ENCODE data around the gene OR2T1.
"Not testable (repeated sequence)": the region's sequence is repeated elsewhere in the genome, so short reads cannot be mapped to it uniquely, and the experiment has no call there.

The OR2T1 gene

DNA sequence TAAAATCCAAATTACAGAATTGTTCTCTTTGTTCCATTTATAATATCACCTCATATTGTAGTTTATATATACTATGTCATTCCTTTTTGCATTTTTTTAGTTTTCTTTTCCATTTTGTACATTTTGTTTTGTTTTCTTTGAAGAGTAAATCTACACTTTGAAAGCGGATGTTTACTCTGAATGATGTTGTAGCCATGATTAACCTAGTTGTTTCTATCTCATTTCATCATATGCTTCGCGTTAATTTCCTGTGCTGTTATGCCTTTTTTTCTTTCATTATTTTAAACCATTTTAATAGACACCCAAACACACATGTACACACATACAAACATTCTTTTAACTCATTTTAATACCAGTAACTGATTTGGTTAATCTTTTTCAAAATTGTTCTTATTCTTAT, 22.0 kb upstream of the OR2T1 start:
- Histone ChIP-seq H3K36me3 (ENCODE audit: insufficient read depth, low read length) (no peaks in the 10 kb centered on the region), H3K27ac (no peak overlapping the region), H3K9me3 (ENCODE audit: low read depth, low read length) (no peaks in the 10 kb centered on the region), H3K4me3 (no peak overlapping the region), H3K9ac (ENCODE audit: insufficient read length) (no peak overlapping the region)
- DNase-seq (ENCODE audit: low read depth, low spot score) = no peak
- TF ChIP-seq FOXP2 (optimal IDR thresholded peaks at IDR 0.05; ENCODE audit: control extremely low read depth, extremely low read length, insufficient read depth) (no peak), EZH2 (IDR thresholded peaks at IDR 0.05) (no peak), POLR2AphosphoS5 (IDR thresholded peaks at IDR 0.05; ENCODE audit: borderline replicate concordance, low read depth, low read length) (no peak)

DNA sequence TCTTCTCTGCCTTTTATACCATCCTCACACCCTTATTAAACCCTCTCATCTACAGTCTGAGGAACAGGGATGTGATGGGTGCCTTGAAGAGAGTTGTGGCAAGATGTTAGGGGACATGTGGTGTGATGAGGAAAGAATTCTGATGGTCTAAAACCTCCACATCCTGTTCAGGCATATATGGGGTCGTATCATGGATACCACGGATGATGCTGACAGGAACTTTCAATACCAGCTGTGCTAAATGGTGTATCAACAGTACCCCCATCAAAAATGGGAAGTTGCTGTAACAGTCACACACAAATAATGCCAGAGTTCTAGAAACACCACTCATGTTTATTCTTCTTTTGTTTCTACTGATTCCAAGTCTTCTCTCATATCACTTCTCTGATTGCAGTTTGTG, 14.4 kb upstream of the OR2T1 start:
- Histone ChIP-seq H3K36me3 (ENCODE audit: insufficient read depth, low read length) (no peaks in the 10 kb centered on the region), H3K9me3 (ENCODE audit: low read depth, low read length) (no peaks in the 10 kb centered on the region), H3K27ac (no peak overlapping the region), H3K9ac (ENCODE audit: insufficient read length) (no peak overlapping the region), H3K4me3 (no peak overlapping the region)
- TF ChIP-seq POLR2AphosphoS5 (IDR thresholded peaks at IDR 0.05; ENCODE audit: borderline replicate concordance, low read depth, low read length) = no peak
- TF ChIP-seq FOXP2 (optimal IDR thresholded peaks at IDR 0.05; ENCODE audit: control extremely low read depth, extremely low read length, insufficient read depth) = no peak
- TF ChIP-seq EZH2 (IDR thresholded peaks at IDR 0.05) = no peak
- no peak for DNase-seq (ENCODE audit: low read depth, low spot score)

DNA sequence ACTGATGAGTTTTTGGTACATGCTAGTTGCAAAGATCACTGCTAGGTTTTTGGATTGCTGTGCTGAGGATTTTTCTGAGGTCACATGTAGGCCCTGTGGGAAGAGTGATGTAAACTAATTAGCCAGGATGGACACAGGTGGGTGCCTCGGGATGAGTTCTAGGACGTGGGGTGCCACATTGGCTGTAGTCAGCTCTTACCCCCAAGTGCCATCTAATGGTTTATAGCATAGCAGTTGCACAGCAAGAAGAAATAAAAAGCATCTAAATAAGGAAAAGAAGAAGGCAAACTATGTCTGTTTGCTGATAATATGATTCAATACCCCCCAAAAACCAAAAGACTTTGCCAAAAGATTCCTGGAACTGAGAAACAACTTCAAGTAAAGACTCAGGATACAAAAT, 9.8 kb upstream of the OR2T1 start:
- no peaks in the 10 kb centered on the region for H3K36me3 ChIP-seq (ENCODE audit: insufficient read depth, low read length)
- no peak overlapping the region for H3K4me3 ChIP-seq
- H3K9ac ChIP-seq (ENCODE audit: insufficient read length) = no peak overlapping the region
- no peak overlapping the region for H3K27ac ChIP-seq
- no peaks in the 10 kb centered on the region for H3K9me3 ChIP-seq (ENCODE audit: low read depth, low read length)
- DNase-seq (ENCODE audit: low read depth, low spot score) = no peak
- TF ChIP-seq FOXP2 (optimal IDR thresholded peaks at IDR 0.05; ENCODE audit: control extremely low read depth, extremely low read length, insufficient read depth) = no peak
- no peak for TF ChIP-seq EZH2 (IDR thresholded peaks at IDR 0.05)
- no peak for TF ChIP-seq POLR2AphosphoS5 (IDR thresholded peaks at IDR 0.05; ENCODE audit: borderline replicate concordance, low read depth, low read length)

DNA sequence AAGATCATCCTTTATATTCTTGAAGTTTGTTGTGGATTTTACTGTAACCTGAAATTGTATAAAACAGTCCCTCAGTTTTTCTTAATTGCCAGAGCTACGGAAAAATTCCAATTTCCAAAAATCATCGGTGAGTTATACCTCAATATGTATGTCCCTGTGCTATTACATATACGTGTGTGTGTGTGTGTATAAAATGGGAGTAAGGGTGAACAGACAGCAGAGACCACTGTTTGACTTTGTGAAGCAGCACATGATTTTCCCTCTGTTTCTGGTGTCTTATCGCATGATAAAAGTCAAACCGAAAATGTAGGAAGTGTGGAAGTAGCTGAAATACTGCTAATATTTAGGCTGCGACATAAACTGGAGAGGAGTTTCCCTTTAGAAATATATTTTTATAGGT, 1.2 kb downstream of the OR2T1 start:
- H3K9ac ChIP-seq (ENCODE audit: insufficient read length) = no peak overlapping the region
- H3K4me3 ChIP-seq = no peak overlapping the region
- DNase-seq (ENCODE audit: low read depth, low spot score) = peak; percentile 47
- H3K9me3 ChIP-seq (ENCODE audit: low read depth, low read length) = 0 out of 2 replicates have a peak, but pooled peaks cover 2% of the 10 kb centered on the region
- H3K36me3 ChIP-seq (ENCODE audit: insufficient read depth, low read length) = no peaks in the 10 kb centered on the region
- H3K27ac ChIP-seq = no peak overlapping the region
- no peak for TF ChIP-seq EZH2 (IDR thresholded peaks at IDR 0.05)
- TF ChIP-seq FOXP2 (optimal IDR thresholded peaks at IDR 0.05; ENCODE audit: control extremely low read depth, extremely low read length, insufficient read depth) = no peak
- no peak for TF ChIP-seq POLR2AphosphoS5 (IDR thresholded peaks at IDR 0.05; ENCODE audit: borderline replicate concordance, low read depth, low read length)

DNA sequence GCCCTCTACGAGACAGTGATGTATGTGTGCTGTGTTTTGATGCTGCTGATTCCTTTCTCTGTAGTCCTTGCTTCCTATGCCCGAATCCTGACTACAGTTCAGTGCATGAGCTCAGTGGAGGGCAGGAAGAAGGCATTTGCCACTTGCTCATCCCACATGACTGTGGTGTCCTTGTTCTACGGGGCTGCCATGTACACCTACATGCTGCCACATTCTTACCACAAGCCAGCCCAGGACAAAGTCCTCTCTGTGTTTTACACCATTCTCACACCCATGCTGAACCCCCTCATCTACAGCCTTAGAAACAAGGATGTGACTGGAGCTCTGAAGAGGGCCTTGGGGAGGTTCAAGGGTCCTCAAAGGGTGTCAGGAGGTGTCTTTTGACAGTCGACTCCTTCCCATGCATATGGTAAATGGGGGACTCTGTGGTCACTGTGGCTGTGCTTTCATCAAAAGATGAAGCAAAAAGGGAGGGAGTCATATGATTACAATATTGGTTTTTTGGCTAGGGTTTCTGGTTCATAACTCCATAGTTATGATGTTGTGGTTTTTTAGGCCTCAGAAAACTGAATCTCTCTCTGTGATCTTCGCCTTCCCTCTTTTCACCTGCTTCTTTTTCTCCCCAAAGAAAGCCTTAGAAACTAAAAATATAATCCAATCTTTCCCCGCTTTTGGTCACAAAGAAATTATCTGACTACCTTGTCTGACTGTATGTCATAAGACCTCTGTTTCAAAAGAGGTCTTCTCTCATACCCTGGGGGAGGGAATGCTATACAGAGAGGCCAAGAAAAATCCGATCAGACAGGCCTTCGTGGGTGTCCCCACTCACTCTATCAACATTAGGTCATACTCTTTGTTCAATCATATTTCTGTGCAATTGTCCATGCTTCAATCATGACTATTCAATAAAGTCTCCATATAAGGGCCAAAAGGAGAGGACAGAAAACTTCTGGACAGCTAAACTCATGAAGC, 4.2 kb downstream of the OR2T1 start:
- Histone ChIP-seq H3K27ac (no peak overlapping the region), H3K9ac (ENCODE audit: insufficient read length) (no peak overlapping the region), H3K36me3 (ENCODE audit: insufficient read depth, low read length) (no peaks in the 10 kb centered on the region), H3K4me3 (no peak overlapping the region), H3K9me3 (ENCODE audit: low read depth, low read length) (0 out of 2 replicates have a peak, but pooled peaks cover 2% of the 10 kb centered on the region)
- TF ChIP-seq EZH2 (IDR thresholded peaks at IDR 0.05) = no peak
- no peak for TF ChIP-seq POLR2AphosphoS5 (IDR thresholded peaks at IDR 0.05; ENCODE audit: borderline replicate concordance, low read depth, low read length)
- no peak for TF ChIP-seq FOXP2 (optimal IDR thresholded peaks at IDR 0.05; ENCODE audit: control extremely low read depth, extremely low read length, insufficient read depth)
- no peak for DNase-seq (ENCODE audit: low read depth, low spot score)

DNA sequence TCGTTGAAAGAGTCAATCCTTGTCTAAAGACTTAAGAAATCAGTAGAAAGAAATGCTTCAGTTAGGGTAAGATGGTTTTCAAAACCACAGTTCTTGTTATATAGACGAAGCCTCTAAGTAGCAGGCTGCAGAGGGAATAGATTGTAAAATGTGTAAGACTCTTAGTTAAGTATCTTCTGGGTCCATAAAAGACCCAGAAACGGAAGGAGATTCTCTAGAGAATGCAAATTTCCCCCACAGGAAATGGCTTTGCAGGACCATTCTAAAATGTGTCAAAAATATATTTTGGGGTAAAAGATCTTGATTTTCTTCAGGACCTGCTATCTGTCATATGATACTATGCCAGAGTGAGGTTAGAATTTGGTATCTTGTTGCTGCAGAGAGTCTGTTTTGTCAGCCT, 13.4 kb downstream of the OR2T1 start:
- Histone ChIP-seq H3K36me3 (ENCODE audit: insufficient read depth, low read length) (no peaks in the 10 kb centered on the region), H3K4me3 (no peak overlapping the region), H3K9me3 (ENCODE audit: low read depth, low read length) (peaks cover 4% of the 10 kb centered on the region; the same call in 1 of the 2 replicates), H3K9ac (ENCODE audit: insufficient read length) (no peak overlapping the region), H3K27ac (no peak overlapping the region)
- DNase-seq (ENCODE audit: low read depth, low spot score) = no peak
- TF ChIP-seq FOXP2 (optimal IDR thresholded peaks at IDR 0.05; ENCODE audit: control extremely low read depth, extremely low read length, insufficient read depth) = no peak
- no peak for TF ChIP-seq EZH2 (IDR thresholded peaks at IDR 0.05)
- TF ChIP-seq POLR2AphosphoS5 (IDR thresholded peaks at IDR 0.05; ENCODE audit: borderline replicate concordance, low read depth, low read length) = no peak

DNA sequence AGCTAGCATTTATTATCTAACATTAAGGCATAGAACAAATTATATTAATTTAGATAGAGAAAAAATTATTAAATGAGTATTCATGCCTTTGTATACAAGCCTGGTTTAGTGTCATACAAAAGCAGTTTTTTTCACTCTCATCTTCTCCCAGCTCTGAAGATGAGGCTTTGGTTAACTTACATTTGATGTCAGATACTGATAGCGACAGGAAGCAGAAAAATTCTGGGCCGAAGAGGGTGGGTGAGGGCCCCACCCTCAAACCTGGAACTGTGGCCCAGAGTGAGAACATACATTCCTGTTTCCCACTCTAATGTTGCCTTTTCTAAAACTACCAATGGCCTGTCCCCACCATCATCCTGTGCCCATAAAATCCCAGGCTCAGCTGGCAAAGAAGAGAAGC, 15.0 kb downstream of the OR2T1 start:
- H3K9me3 ChIP-seq (ENCODE audit: low read depth, low read length) = peaks cover 4% of the 10 kb centered on the region; the same call in 1 of the 2 replicates
- DNase-seq (ENCODE audit: low read depth, low spot score) = no peak
- H3K4me3 ChIP-seq = no peak overlapping the region
- H3K36me3 ChIP-seq (ENCODE audit: insufficient read depth, low read length) = no peaks in the 10 kb centered on the region
- TF ChIP-seq FOXP2 (optimal IDR thresholded peaks at IDR 0.05; ENCODE audit: control extremely low read depth, extremely low read length, insufficient read depth) (no peak), POLR2AphosphoS5 (IDR thresholded peaks at IDR 0.05; ENCODE audit: borderline replicate concordance, low read depth, low read length) (no peak), EZH2 (IDR thresholded peaks at IDR 0.05) (no peak)
- no peak overlapping the region for H3K9ac ChIP-seq (ENCODE audit: insufficient read length)
- H3K27ac ChIP-seq = no peak overlapping the region

DNA sequence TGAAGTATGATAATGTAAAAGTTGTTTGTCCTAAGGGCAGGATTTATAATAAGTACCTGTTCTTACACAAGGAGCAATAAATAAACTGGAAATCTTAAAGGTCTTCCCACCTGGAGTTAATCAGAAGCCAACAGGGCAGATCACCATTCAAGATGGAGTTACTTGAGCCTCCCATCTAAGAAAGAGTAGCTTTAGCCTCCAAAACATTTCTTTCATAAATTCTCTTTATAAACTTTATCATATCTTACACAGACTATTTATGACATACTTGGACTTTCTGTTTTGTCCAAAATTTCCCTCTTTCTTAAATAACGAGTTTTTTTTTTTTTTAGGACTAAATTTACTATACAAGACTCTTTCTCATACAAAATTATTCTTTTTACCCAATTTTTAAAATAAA, 18.5 kb downstream of the OR2T1 start:
- DNase-seq (ENCODE audit: low read depth, low spot score) = no peak
- Histone ChIP-seq H3K36me3 (ENCODE audit: insufficient read depth, low read length) (no peaks in the 10 kb centered on the region), H3K27ac (no peak overlapping the region), H3K9ac (ENCODE audit: insufficient read length) (no peak overlapping the region), H3K9me3 (ENCODE audit: low read depth, low read length) (peaks cover 4% of the 10 kb centered on the region; the same call in 1 of the 2 replicates), H3K4me3 (no peak overlapping the region)
- no peak for TF ChIP-seq FOXP2 (optimal IDR thresholded peaks at IDR 0.05; ENCODE audit: control extremely low read depth, extremely low read length, insufficient read depth)
- TF ChIP-seq EZH2 (IDR thresholded peaks at IDR 0.05) = no peak
- TF ChIP-seq POLR2AphosphoS5 (IDR thresholded peaks at IDR 0.05; ENCODE audit: borderline replicate concordance, low read depth, low read length) = no peak

DNA sequence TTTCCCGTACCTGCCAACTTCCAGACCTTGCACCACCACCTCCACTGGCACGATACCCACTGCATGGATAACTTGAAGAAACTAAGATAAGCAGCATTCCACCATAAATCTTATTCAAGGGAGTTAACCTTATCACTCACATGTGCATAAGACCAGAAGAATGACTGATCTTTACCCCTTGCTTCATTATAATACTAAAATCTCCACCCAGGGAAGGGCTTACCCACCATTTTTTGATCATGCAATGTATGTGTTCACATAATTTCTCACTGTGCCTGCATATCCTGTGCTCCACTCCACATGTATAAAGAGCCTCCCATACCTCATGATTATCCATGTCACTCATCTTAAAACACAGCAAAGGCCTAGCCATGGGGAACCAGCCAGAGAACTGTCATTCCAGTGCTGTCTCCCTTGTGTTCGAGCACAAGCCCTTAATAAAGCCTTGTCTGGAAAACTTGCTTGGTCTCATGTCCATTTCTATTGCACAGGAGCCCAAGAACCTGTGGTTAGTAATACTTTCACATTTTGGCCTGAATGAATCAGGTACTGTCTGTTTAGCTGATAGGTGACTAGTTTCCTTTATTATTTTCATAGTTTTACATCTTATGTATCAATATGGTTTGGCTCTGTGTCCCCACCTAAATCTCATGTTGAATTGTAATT, 24.8 kb downstream of the OR2T1 start:
- not testable (repeated sequence) for H3K4me3 ChIP-seq; H3K9me3 ChIP-seq (ENCODE audit: low read depth, low read length); H3K27ac ChIP-seq; DNase-seq (ENCODE audit: low read depth, low spot score); H3K9ac ChIP-seq (ENCODE audit: insufficient read length); H3K36me3 ChIP-seq (ENCODE audit: insufficient read depth, low read length)

DNA sequence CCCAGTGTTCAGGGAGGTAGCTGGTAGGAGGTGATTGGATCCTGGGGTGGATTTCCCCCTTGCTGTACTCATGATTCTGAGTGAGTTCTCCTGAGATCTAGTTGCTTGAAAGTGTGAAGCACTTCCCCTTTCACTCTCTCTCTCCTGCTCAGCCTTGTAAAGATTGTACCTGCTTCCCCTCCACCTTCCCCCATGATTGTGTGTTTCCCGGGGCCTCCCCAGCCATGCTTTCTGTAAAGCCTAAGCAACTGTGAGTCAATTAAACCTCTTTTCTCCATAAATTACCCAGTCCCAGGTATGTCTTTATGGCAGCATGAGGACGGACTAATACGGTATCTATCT, 25.3 kb downstream of the OR2T1 start:
- DNase-seq (ENCODE audit: low read depth, low spot score); H3K36me3 ChIP-seq (ENCODE audit: insufficient read depth, low read length); H3K4me3 ChIP-seq; H3K9ac ChIP-seq (ENCODE audit: insufficient read length); H3K9me3 ChIP-seq (ENCODE audit: low read depth, low read length); H3K27ac ChIP-seq: not testable (repeated sequence)

DNA sequence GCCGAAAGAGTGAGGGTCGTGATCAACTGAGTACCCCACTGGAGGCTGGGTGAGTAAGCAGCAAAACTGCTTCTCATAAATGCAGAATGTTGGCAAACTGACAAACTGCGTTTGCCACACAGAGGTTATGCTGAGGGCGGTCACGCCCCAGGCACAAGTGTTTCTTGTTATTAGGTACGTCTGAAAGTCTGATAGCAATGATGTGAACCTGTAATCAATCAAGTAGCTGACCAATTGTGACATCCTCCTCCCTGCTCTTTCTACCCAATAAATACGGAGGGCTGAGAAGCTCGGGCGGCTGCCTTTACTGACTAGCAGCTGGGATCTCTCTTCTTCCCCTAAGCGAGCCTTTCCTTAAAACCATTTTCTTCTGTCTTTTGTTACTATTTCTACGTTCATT, 28.8 kb downstream of the OR2T1 start:
- H3K36me3 ChIP-seq (ENCODE audit: insufficient read depth, low read length); H3K27ac ChIP-seq; H3K9ac ChIP-seq (ENCODE audit: insufficient read length); H3K9me3 ChIP-seq (ENCODE audit: low read depth, low read length); DNase-seq (ENCODE audit: low read depth, low spot score); H3K4me3 ChIP-seq: not testable (repeated sequence)

DNA sequence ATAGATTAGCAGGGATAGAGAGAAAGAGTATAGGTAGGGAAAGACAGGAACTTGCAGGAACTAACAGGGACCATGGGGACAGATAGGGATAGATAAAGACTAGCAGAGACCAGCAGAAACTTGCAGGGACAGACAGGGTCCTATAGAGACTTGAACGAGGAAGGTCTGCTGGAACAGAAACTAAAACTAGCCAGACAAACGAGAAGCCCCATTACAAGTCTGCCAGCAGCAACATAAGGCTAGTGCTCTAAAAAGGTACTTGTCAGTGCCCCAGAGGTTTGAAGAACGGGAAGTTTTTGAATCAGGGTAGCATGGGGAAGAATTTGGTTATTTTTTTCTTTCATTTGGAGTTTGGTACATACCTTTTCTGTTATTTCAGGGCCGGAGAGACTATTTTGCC, 29.4 kb downstream of the OR2T1 start:
- H3K4me3 ChIP-seq; H3K9me3 ChIP-seq (ENCODE audit: low read depth, low read length); DNase-seq (ENCODE audit: low read depth, low spot score); H3K27ac ChIP-seq; H3K9ac ChIP-seq (ENCODE audit: insufficient read length); H3K36me3 ChIP-seq (ENCODE audit: insufficient read depth, low read length): not testable (repeated sequence)

All from SK-N-MC (cell line).